Loucy (cell line): ENCODE data around the gene CST9.

Experiments used
- EZH2phosphoT487 ChIP-seq: fragments of 200-600 bp; IDR thresholded peaks from 2 replicates; pipeline ENCODE4 v1.6.1; 2018; ENCODE audit warnings: antibody characterized with exemption, mild to moderate bottlenecking, moderate library complexity, borderline replicate concordance
- TF ChIP-seq, protein P1 (sequence below): fragments of 200-600 bp; sonication (generic); conservative IDR thresholded peaks from 2 replicates; pipeline ENCODE4 v1.5.1; 2014; ENCODE audit warnings: mild to moderate bottlenecking, antibody characterized with exemption, low read length

DNA sequence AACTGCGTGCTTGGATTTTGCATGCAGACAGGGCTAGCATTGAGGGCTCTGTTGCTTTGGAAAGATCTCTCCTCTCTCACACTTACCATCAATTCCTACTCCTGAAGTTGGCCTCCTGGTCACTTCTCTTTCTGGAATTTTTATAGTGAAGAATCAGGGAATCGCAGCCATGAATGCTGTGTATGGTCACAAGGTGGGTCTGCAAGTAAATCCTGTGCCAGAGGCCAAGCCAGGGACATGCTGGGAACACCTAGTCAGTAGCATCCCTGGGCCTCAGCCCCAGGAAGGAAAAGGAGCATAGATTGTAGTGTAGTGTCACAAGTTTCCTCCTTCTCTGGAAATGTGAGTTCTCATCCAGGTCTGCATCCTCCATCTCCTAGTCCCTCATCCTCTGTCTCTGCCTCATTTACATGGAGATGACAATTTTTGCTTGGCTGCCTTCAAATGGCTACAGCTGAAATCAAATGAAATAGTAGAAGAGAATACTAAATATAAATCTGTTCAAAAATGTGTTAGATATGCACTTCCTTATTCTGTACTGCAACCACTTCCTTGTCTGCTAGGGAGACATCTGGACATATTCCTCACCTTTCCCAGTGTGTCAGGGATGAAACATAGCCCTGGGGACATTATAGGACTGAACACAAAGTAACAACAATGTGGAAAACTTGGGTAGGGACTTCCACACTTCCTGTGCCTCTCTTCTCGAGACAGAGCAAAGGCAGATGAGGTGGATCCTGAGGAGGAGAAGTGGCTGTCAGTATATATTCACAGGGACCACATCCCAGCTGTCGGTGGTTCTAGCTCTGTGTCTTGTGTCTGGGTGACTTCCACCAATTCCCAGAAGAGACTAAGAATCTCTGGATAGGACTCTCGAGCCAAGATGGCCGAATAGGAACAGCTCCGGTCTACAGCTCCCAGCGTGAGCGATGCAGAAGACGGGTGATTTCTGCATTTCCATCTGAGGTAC, 17.0 kb downstream of the CST9 start:
- no peak for TF ChIP-seq EZH2phosphoT487
- TF ChIP-seq, protein P1, sequence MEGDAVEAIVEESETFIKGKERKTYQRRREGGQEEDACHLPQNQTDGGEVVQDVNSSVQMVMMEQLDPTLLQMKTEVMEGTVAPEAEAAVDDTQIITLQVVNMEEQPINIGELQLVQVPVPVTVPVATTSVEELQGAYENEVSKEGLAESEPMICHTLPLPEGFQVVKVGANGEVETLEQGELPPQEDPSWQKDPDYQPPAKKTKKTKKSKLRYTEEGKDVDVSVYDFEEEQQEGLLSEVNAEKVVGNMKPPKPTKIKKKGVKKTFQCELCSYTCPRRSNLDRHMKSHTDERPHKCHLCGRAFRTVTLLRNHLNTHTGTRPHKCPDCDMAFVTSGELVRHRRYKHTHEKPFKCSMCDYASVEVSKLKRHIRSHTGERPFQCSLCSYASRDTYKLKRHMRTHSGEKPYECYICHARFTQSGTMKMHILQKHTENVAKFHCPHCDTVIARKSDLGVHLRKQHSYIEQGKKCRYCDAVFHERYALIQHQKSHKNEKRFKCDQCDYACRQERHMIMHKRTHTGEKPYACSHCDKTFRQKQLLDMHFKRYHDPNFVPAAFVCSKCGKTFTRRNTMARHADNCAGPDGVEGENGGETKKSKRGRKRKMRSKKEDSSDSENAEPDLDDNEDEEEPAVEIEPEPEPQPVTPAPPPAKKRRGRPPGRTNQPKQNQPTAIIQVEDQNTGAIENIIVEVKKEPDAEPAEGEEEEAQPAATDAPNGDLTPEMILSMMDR = no peak
